Activated naive CD4-positive, alpha-beta T cell treated with anti-CD3 and anti-CD28 coated beads, Interleukin-2, amount 50 U/mL, for 24 hours (primary cell): ENCODE results near the gene RASSF8.

Source experiments
- H3K27ac Mint-ChIP-seq: one replicate; pipeline ENCODE4 v1.8.0; 2021; ENCODE audit warnings: mild to moderate bottlenecking, mixed read lengths
- H3K27me3 Mint-ChIP-seq: one replicate; pipeline ENCODE4 v1.8.0; 2021; ENCODE audit warnings: mixed read lengths
- H3K36me3 Mint-ChIP-seq: one replicate; pipeline ENCODE4 v1.8.0; 2021; ENCODE audit warnings: mixed read lengths
- H3K4me1 Mint-ChIP-seq: one replicate; pipeline ENCODE4 v1.8.0; 2021; ENCODE audit warnings: mixed read lengths
- H3K4me3 Mint-ChIP-seq: one replicate; pipeline ENCODE4 v1.8.0; 2021; ENCODE audit warnings: mild to moderate bottlenecking, mixed read lengths
- H3K9me3 Mint-ChIP-seq: one replicate; pipeline ENCODE4 v1.8.0; 2021; ENCODE audit warnings: mixed read lengths

The RASSF8 gene

GRCh38 chr12:25979059-25979458 lies 20.6 kb downstream of the RASSF8 start:
- Mint-ChIP-seq H3K36me3 (no peaks in the 10 kb centered on the region), H3K27me3 (peaks cover 9% of the 10 kb centered on the region), H3K4me3 (no peak overlapping the region), H3K4me1 (no peaks in the 10 kb centered on the region), H3K27ac (no peak overlapping the region), H3K9me3 (no peaks in the 10 kb centered on the region)

DNA sequence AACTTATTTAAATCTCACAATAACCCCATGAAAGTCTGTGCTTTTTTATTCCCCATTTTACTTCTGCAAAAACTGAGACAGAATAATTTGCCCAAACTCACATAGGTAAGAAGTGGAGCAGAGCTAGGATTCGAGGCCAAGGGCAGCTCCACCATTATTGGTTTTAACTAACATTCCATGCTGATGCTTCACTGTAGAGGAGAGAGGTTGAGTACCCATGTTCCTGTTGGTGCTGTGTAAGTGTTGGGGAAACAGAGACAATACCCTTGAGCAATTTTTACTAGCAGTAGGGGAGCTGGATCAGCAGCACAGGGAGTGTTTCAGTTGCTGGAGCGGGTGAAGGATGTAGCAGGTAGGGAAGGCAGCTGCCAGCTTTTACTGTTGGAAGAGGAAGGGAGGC lies 21.1 kb downstream of the RASSF8 start:
- H3K4me1 Mint-ChIP-seq: no peaks in the 10 kb centered on the region
- H3K4me3 Mint-ChIP-seq: no peak overlapping the region
- no peak overlapping the region for H3K27ac Mint-ChIP-seq
- no peaks in the 10 kb centered on the region for H3K9me3 Mint-ChIP-seq
- peaks cover 9% of the 10 kb centered on the region for H3K27me3 Mint-ChIP-seq
- no peaks in the 10 kb centered on the region for H3K36me3 Mint-ChIP-seq

GRCh38 chr12:25980035-25980434 lies 21.6 kb downstream of the RASSF8 start:
- H3K4me3 Mint-ChIP-seq: no peak overlapping the region
- no peaks in the 10 kb centered on the region for H3K36me3 Mint-ChIP-seq
- no peak overlapping the region for H3K27ac Mint-ChIP-seq
- peaks cover 9% of the 10 kb centered on the region for H3K27me3 Mint-ChIP-seq
- no peaks in the 10 kb centered on the region for H3K9me3 Mint-ChIP-seq
- no peaks in the 10 kb centered on the region for H3K4me1 Mint-ChIP-seq

- H3K36me3 Mint-ChIP-seq: no peaks in the 10 kb centered on the region
- no peaks in the 10 kb centered on the region for H3K4me1 Mint-ChIP-seq
- no peak overlapping the region for H3K4me3 Mint-ChIP-seq
- peaks cover 7% of the 10 kb centered on the region for H3K27me3 Mint-ChIP-seq
- no peak overlapping the region for H3K27ac Mint-ChIP-seq
- H3K9me3 Mint-ChIP-seq: no peaks in the 10 kb centered on the region
Observed at GRCh38 chr12:25981597-25981996, 23.1 kb downstream of the RASSF8 start.

- H3K4me1 Mint-ChIP-seq: no peaks in the 10 kb centered on the region
- H3K4me3 Mint-ChIP-seq: no peak overlapping the region
- H3K36me3 Mint-ChIP-seq: no peaks in the 10 kb centered on the region
- H3K27me3 Mint-ChIP-seq: peaks cover 7% of the 10 kb centered on the region
- H3K27ac Mint-ChIP-seq: no peak overlapping the region
- no peaks in the 10 kb centered on the region for H3K9me3 Mint-ChIP-seq
Observed at GRCh38 chr12:25982416-25982815, 23.9 kb downstream of the RASSF8 start.

- Mint-ChIP-seq H3K27me3 (peaks cover 7% of the 10 kb centered on the region), H3K4me3 (no peak overlapping the region), H3K4me1 (no peaks in the 10 kb centered on the region), H3K36me3 (no peaks in the 10 kb centered on the region), H3K27ac (no peak overlapping the region), H3K9me3 (no peaks in the 10 kb centered on the region)
Observed at GRCh38 chr12:25983625-25984024, 25.1 kb downstream of the RASSF8 start.

DNA sequence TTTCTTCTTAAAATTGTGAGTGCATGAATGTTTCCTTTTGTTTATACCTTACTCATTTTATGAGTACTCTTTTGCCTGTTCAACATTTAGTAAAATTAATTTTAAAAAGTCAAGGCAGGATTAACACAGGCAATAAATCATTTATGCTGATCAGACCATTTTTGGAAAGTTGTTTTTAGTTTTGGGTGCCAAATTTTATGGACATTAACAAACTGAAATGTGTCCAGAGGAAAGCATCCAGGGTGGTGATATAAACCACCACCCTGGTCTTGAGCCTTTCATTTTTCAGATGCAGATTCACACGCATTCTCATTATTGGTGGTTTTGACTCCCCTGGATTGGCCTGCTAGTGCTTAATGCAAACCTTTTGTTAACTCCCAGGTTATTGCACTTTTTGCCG lies 26.3 kb downstream of the RASSF8 start:
- H3K27ac Mint-ChIP-seq: no peak overlapping the region

GRCh38 chr12:25985316-25986175 lies 27.1 kb downstream of the RASSF8 start:
- H3K4me1 Mint-ChIP-seq: no peaks in the 10 kb centered on the region
- H3K27me3 Mint-ChIP-seq: peaks cover under 1% of the 10 kb centered on the region
- H3K27ac Mint-ChIP-seq: no peak overlapping the region
- H3K36me3 Mint-ChIP-seq: no peaks in the 10 kb centered on the region
- no peak overlapping the region for H3K4me3 Mint-ChIP-seq
- no peaks in the 10 kb centered on the region for H3K9me3 Mint-ChIP-seq

More for the DNA sequence above, 26.3 kb downstream of the RASSF8 start:
- Mint-ChIP-seq H3K4me3 (no peak overlapping the region), H3K36me3 (no peaks in the 10 kb centered on the region), H3K27me3 (peaks cover 3% of the 10 kb centered on the region), H3K4me1 (no peaks in the 10 kb centered on the region), H3K9me3 (no peaks in the 10 kb centered on the region)

DNA sequence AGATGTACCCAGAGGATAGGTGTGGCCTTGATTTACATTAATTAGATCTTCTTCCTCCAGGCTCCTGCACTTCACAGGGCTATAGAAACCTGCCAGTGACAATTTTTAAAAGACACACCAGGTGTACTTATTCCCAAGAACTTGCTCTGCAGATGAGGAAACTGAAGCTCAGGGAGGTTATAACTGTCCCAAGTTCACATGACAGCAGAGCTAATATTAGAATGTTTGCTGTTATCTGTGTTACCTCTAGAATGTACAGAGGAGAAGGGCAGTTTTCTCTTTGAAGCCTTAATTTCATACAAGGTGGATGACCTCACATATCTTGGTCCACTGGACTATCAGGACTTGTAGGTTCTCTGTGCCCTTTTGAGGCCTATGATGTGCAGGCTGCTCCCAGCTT lies 27.7 kb downstream of the RASSF8 start:
- no peaks in the 10 kb centered on the region for H3K27me3 Mint-ChIP-seq
- H3K27ac Mint-ChIP-seq: no peak overlapping the region
- no peaks in the 10 kb centered on the region for H3K36me3 Mint-ChIP-seq
- H3K9me3 Mint-ChIP-seq: no peaks in the 10 kb centered on the region
- H3K4me1 Mint-ChIP-seq: no peaks in the 10 kb centered on the region
- no peak overlapping the region for H3K4me3 Mint-ChIP-seq

GRCh38 chr12:25988505-25988904 lies 30.0 kb downstream of the RASSF8 start:
- Mint-ChIP-seq H3K4me3 (no peak overlapping the region), H3K27me3 (no peaks in the 10 kb centered on the region), H3K27ac (no peak overlapping the region), H3K9me3 (no peaks in the 10 kb centered on the region), H3K36me3 (no peaks in the 10 kb centered on the region), H3K4me1 (no peaks in the 10 kb centered on the region)

DNA sequence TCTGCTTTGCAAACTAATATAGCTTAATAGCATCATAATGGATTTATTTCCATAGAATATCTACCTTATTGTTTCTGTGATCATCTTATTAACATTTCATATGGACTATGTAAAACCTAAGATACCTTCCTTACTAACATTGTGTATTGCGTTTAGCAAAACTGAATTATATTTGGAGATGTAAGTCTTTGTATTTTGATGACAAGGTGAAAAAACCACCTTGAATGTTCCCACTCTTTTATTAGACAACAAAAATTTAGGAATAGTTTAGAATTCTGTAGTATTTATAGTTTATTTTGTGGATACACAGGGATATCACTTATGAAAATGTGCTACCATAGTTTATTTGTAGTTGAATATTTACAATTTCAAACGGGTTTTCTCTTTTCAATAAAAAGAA lies 32.0 kb downstream of the RASSF8 start:
- H3K4me1 Mint-ChIP-seq: no peaks in the 10 kb centered on the region
- H3K9me3 Mint-ChIP-seq: no peaks in the 10 kb centered on the region
- H3K36me3 Mint-ChIP-seq: no peaks in the 10 kb centered on the region
- H3K27me3 Mint-ChIP-seq: no peaks in the 10 kb centered on the region
- no peak overlapping the region for H3K27ac Mint-ChIP-seq
- no peak overlapping the region for H3K4me3 Mint-ChIP-seq

GRCh38 chr12:25992026-25992782 lies 33.7 kb downstream of the RASSF8 start:
- no peaks in the 10 kb centered on the region for H3K9me3 Mint-ChIP-seq
- H3K27me3 Mint-ChIP-seq: no peaks in the 10 kb centered on the region
- H3K36me3 Mint-ChIP-seq: no peaks in the 10 kb centered on the region
- no peak overlapping the region for H3K4me3 Mint-ChIP-seq
- no peak overlapping the region for H3K27ac Mint-ChIP-seq
- H3K4me1 Mint-ChIP-seq: no peaks in the 10 kb centered on the region

DNA sequence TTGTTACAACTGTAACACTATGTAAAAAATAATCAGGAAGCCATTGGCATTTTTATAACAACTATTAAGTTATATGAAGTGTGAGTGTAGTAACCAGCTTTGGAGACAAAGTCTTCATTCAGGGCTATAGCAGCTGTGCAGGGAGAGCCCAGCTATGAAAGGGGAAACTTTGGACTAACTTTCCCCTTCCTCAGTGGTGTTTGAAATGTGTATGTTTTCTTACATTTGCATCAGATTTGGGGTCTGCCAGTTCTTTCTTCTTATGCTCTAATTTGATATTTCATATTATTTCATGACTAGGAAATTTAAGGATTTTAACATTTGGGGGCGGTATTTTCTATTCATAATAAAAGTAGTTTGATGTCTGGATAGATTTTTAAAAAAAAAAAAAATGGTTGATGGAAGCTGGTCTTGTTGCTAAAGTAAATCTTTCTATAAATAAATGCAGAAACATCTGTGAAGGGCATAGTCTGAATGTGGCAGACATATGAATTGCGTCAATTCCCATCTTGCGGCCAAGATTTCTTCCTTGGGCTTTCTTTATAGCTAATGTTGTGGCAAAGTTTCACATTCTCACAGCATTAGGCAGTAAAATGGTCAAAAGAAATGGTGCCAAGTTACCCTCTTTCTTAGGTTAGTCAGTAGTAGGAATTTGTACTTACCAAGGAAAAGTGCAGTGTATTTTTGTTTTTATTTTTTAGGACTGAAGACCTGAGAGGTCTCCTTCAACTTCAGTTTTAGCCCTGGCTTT lies 35.6 kb downstream of the RASSF8 start:
- Mint-ChIP-seq H3K4me1 (no peaks in the 10 kb centered on the region), H3K9me3 (no peaks in the 10 kb centered on the region), H3K27ac (no peak overlapping the region), H3K36me3 (no peaks in the 10 kb centered on the region), H3K4me3 (no peak overlapping the region), H3K27me3 (no peaks in the 10 kb centered on the region)

GRCh38 chr12:25994901-25995625 lies 36.6 kb downstream of the RASSF8 start:
- Mint-ChIP-seq H3K4me3 (no peak overlapping the region), H3K4me1 (no peaks in the 10 kb centered on the region), H3K9me3 (no peaks in the 10 kb centered on the region), H3K27me3 (no peaks in the 10 kb centered on the region), H3K27ac (no peak overlapping the region), H3K36me3 (no peaks in the 10 kb centered on the region)

DNA sequence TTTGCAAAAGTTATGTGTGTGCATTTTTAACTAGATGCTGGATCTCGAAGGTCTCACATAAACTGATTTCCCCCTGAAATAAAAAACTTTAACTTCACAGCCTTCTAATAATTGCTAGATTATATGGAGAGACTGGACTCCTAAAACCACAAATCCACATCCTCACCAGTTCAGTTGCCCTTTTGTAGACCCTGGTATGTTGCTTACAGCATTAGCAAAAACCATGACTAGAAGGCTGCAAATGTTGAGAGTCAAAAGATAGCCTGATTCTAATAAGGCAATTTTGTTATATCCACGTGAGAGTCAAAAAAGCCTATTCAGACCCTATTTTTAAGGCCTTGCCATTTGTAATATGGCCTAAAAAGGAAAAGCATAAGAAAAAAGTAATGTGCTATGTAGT lies 37.4 kb downstream of the RASSF8 start:
- Mint-ChIP-seq H3K9me3 (no peaks in the 10 kb centered on the region), H3K27ac (no peak overlapping the region), H3K36me3 (no peaks in the 10 kb centered on the region), H3K4me3 (no peak overlapping the region), H3K4me1 (no peaks in the 10 kb centered on the region), H3K27me3 (no peaks in the 10 kb centered on the region)
